K562 (cell line): ENCODE measurements around the gene TNNT1. TPM values are rescaled to one million over a fixed set of nuclear protein-coding genes. Genes with fewer than 3 reads are reported as not detected.

Experiments
- BHLHE40 ChIP-seq: IDR thresholded peaks from 2 replicates; pipeline ENCODE4 v1.6.1; 2011; ENCODE audit warnings: low read length, improper control_type of control experiment
- CREB1 ChIP-seq, 2 experiments: sonication (generic) in 1 of 2; formaldehyde crosslinking in 1 of 2; IDR thresholded peaks; 2 replicates each; pipeline versions ENCODE4 v1.6.1 to v1.8.0; 2012 to 2022; ENCODE audit warnings: inconsistent platforms in 1 of 2, mild to moderate bottlenecking in 1 of 2, missing genetic modification reagents in 1 of 2, moderate library complexity in 1 of 2
- E2F8 ChIP-seq: fragments of 450-650 bp; IDR thresholded peaks from 2 replicates; pipeline ENCODE4 v1.7.1; 2018; ENCODE audit warnings: mild to moderate bottlenecking, low read depth; ENCODE audit not compliant: partially characterized antibody
- ELF1 ChIP-seq: fragments of 200-800 bp; sonication (Bioruptor generic); IDR thresholded peaks from 2 replicates; pipeline ENCODE4 v1.6.1; 2016; ENCODE audit warnings: missing genetic modification characterization, missing compliant biosample characterization
- FIP1L1 ChIP-seq: fragments of 200-400 bp; formaldehyde crosslinking; IDR thresholded peaks from 2 replicates; pipeline ENCODE4 v1.6.1; 2018; ENCODE audit warnings: mild to moderate bottlenecking, low read depth, low read length; ENCODE audit not compliant: poor library complexity, severe bottlenecking
- FOS ChIP-seq: IDR thresholded peaks from 3 replicates; pipeline ENCODE4 v1.6.1; 2011; ENCODE audit not compliant: insufficient read length; ENCODE audit errors: extremely low read depth
- GATAD2B ChIP-seq: fragments of 450-650 bp; IDR thresholded peaks from 2 replicates; pipeline ENCODE4 v1.6.1; 2017; ENCODE audit warnings: mild to moderate bottlenecking, borderline replicate concordance
- ILF3 ChIP-seq: fragments of 450-650 bp; IDR thresholded peaks from 2 replicates; pipeline ENCODE4 v1.6.1; 2018; ENCODE audit warnings: antibody characterized with exemption, mild to moderate bottlenecking, moderate library complexity, borderline replicate concordance
- MXD1 ChIP-seq: fragments of 250-450 bp; sonication (Bioruptor Pico); IDR thresholded peaks from 2 replicates; pipeline ENCODE4 v1.8.0; 2021; ENCODE audit warnings: borderline replicate concordance, mild to moderate bottlenecking, moderate library complexity; ENCODE audit not compliant: poor library complexity, severe bottlenecking
- MYC ChIP-seq, 2 experiments: fragments of 250-450 bp in 1 of 2; sonication (Bioruptor Pico) in 1 of 2; IDR thresholded peaks; 2 replicates each; pipeline versions ENCODE4 v1.5.1 to v1.6.1; 2012 to 2021; ENCODE audit warnings: low read depth in 2 of 2, borderline replicate concordance in 1 of 2, improper control_type of control experiment in 1 of 2, low read length in 1 of 2, mild to moderate bottlenecking in 1 of 2, moderate library complexity in 1 of 2
- RBM17 ChIP-seq: fragments of 200-400 bp; formaldehyde crosslinking; IDR thresholded peaks from 2 replicates; pipeline ENCODE4 v1.6.1; 2017; ENCODE audit warnings: low read depth, mild to moderate bottlenecking, low read length, borderline replicate concordance
- TAF15 ChIP-seq: fragments of 200-400 bp; formaldehyde crosslinking; IDR thresholded peaks from 2 replicates; pipeline ENCODE4 v1.6.1; 2017; ENCODE audit warnings: mild to moderate bottlenecking, low read depth, low read length, moderate library complexity
- TBP ChIP-seq: optimal IDR thresholded peaks from 2 replicates; pipeline ENCODE3; 2011; ENCODE audit warnings: low read depth, low read length, improper control_type of control experiment
- TEAD1 ChIP-seq, 2 experiments: fragments of 450-650 bp in 1 of 2; sonication (generic) in 1 of 2; formaldehyde crosslinking; IDR thresholded peaks; 2 replicates each; pipeline versions ENCODE4 v1.4.0 to v1.8.0; 2020 to 2022; ENCODE audit warnings: mild to moderate bottlenecking in 2 of 2, missing genetic modification reagents in 1 of 2
- THRB ChIP-seq: fragments of 450-650 bp; formaldehyde crosslinking; conservative IDR thresholded peaks from 2 replicates; pipeline ENCODE4 v1.4.0; 2022; ENCODE audit warnings: mild to moderate bottlenecking, missing genetic modification characterization
- XRCC3 ChIP-seq: fragments of 450-650 bp; IDR thresholded peaks from 2 replicates; pipeline ENCODE4 v1.6.1; 2017; ENCODE audit warnings: mild to moderate bottlenecking, moderate library complexity
- ZBTB26 ChIP-seq: fragments of 450-650 bp; formaldehyde crosslinking; IDR thresholded peaks from 2 replicates; pipeline ENCODE4 v1.4.0; 2022; ENCODE audit warnings: missing genetic modification characterization
- ZBTB8A ChIP-seq: fragments of 450-650 bp; IDR thresholded peaks from 2 replicates; pipeline ENCODE4 v1.6.1; 2018; ENCODE audit warnings: mild to moderate bottlenecking, moderate library complexity; ENCODE audit not compliant: partially characterized antibody
- ZKSCAN3 ChIP-seq: fragments of 250-450 bp; sonication (Bioruptor Pico); IDR thresholded peaks from 2 replicates; pipeline ENCODE4 v1.4.0; 2020
- ZNF583 ChIP-seq: fragments of 250-450 bp; sonication (Bioruptor Pico); IDR thresholded peaks from 2 replicates; pipeline ENCODE4 v1.4.0; 2020
- ZNF586 ChIP-seq: fragments of 450-650 bp; formaldehyde crosslinking; conservative IDR thresholded peaks from 2 replicates; pipeline ENCODE4 v1.4.0; 2020; ENCODE audit warnings: mild to moderate bottlenecking, moderate library complexity
- ZNF668 ChIP-seq: fragments of 250-450 bp; sonication (Bioruptor Pico); IDR thresholded peaks from 2 replicates; pipeline ENCODE4 v1.8.0; 2022; ENCODE audit warnings: mild to moderate bottlenecking, inconsistent platforms
- ZSCAN32 ChIP-seq: fragments of 450-650 bp; formaldehyde crosslinking; IDR thresholded peaks from 2 replicates; pipeline ENCODE4 v1.4.0; 2020; ENCODE audit warnings: mild to moderate bottlenecking, moderate library complexity
- polyA plus RNA-seq, 8 experiments: library from polyadenylated mRNA; depleted of rRNA in 4 of 8; stranded (reverse) in 5 of 8; unstranded in 3 of 8; fragments of >200 nt; fragmentation: Nextera tagmentation in 2 of 8; fragmentation: Illumina TruSeq in 1 of 8; extraction: Ambion mirVana in 2 of 8; extraction: Trizol in 1 of 8; gene quantifications; 2 replicates each; pipeline versions ENCODE4 v1.2.1 to v1.2.3, GENCODE V29; 2011 to 2014; ENCODE audit warnings: inconsistent platforms in 1 of 8, missing spikeins in 1 of 8
- total RNA-seq, 7 experiments: library from RNA; depleted of rRNA in 6 of 7; stranded (reverse); fragments of >200 nt in 6 of 7; fragmentation: Illumina TruSeq in 2 of 7; extraction: Trizol in 2 of 7; gene quantifications; 2 replicates each; pipeline versions ENCODE4 v1.2.1 to v1.2.3, GENCODE V29; 2011 to 2021; ENCODE audit warnings: low replicate concordance in 1 of 7

Gene TNNT1
- total and polyA plus RNA-seq, 9 of the 15 experiments (the other 6 are each of a cell fraction or from before 2014, with no cell fraction given) = 31.8 to 390 (median 227) TPM

GRCh38 chr19:55113570-55114039 lies 35.4 kb downstream of the TNNT1 start (continued):
- no peak for TF ChIP-seq E2F8
- peak; percentile 98 for TF ChIP-seq BHLHE40
- TF ChIP-seq MYC (IDR thresholded peaks at IDR 0.05; ENCODE audit: low read depth, low read length) = peak; percentile 38; the same call in 1 of the 2 replicates
- no peak for TF ChIP-seq MYC (CRISPR knock-in tag; IDR thresholded peaks at IDR 0.05; ENCODE audit: borderline replicate concordance, low read depth)
- TF ChIP-seq GATAD2B = no peak
- TF ChIP-seq FIP1L1 = no peak
- TF ChIP-seq ILF3 = no peak
- no peak for TF ChIP-seq TEAD1 (CRISPR knock-in tag; IDR thresholded peaks at IDR 0.05)
- TF ChIP-seq ZNF586 (CRISPR knock-in tag) = no peak
- no peak for TF ChIP-seq TAF15
- TF ChIP-seq ZBTB8A = no peak
- TF ChIP-seq ZNF583 (CRISPR knock-in tag) = no peak
- TF ChIP-seq TBP = no peak
- no peak for TF ChIP-seq ELF1 (tag)
- TF ChIP-seq FOS = no peak
- TF ChIP-seq THRB (CRISPR knock-in tag) = no peak
- no peak for TF ChIP-seq CREB1 (IDR thresholded peaks at IDR 0.05)
- TF ChIP-seq CREB1 (CRISPR knock-in tag; IDR thresholded peaks at IDR 0.05) = no peak; the same call in 1 of the 2 replicates
- no peak for TF ChIP-seq MXD1 (CRISPR knock-in tag)
- TF ChIP-seq XRCC3 = no peak
- no peak for TF ChIP-seq ZNF668 (CRISPR knock-in tag)
- TF ChIP-seq RBM17 = no peak
- no peak for TF ChIP-seq ZKSCAN3
- no peak for TF ChIP-seq ZBTB26 (CRISPR knock-in tag)
- no peak for TF ChIP-seq ZSCAN32 (CRISPR knock-in tag)
